ENCODE data around the gene DHX57.

- no peak for TF ChIP-seq POLR2AphosphoS5 (IDR thresholded peaks at IDR 0.05; ENCODE audit: low read depth)
- no peak for TF ChIP-seq CTCF (conservative IDR thresholded peaks at IDR 0.05; ENCODE audit: low read depth in 2 of 2)
- TF ChIP-seq EZH2phosphoT487 (IDR thresholded peaks at IDR 0.05; ENCODE audit: unreplicated experiment) = no peak
- TF ChIP-seq CREB1 (CRISPR knock-in tag; IDR thresholded peaks at IDR 0.05; ENCODE audit: low read depth) = no peak
- no peak for TF ChIP-seq REST (IDR thresholded peaks at IDR 0.05; ENCODE audit: unreplicated experiment)
- TF ChIP-seq ZNF331 (CRISPR knock-in tag; IDR thresholded peaks at IDR 0.05; ENCODE audit: low read depth) = no peak
- TF ChIP-seq EZH2 (IDR thresholded peaks at IDR 0.05; ENCODE audit: low read depth, unreplicated experiment) = no peak
These were observed 17.1 kb upstream of the DHX57 start for GRCh38 chr2:38892819-38893218.

Data from GM23338 (cell line).